SU-DHL-6 (cell line): ENCODE data around the gene BANP.

Experiments
- CTCF ChIP-seq: fragments of 200-600 bp; sonication (generic); IDR thresholded peaks from one replicate; pipeline ENCODE4 v1.5.1; 2017; ENCODE audit warnings: antibody characterized with exemption, mild to moderate bottlenecking, low read length, moderate library complexity; ENCODE audit not compliant: insufficient read depth, poor library complexity, severe bottlenecking
- EZH2phosphoT487 ChIP-seq: fragments of 200-600 bp; sonication (generic), shearing (Covaris generic); conservative IDR thresholded peaks from 2 replicates; pipeline ENCODE4 v1.6.1; 2018; ENCODE audit warnings: mild to moderate bottlenecking, antibody characterized with exemption, low read length, moderate library complexity, mixed read lengths

- TF ChIP-seq CTCF (no peak), EZH2phosphoT487 (no peak)
Measured at GRCh38 chr16:88023786-88024185, 72.6 kb downstream of the BANP start.
